HepG2 (cell line): ENCODE results near the gene CHMP1A. TPM values are rescaled to one million over a fixed set of nuclear protein-coding genes. Genes with fewer than 3 reads are reported as not detected.

Experiments
- ASH2L ChIP-seq: fragments of 300-600, 200-600 bp; sonication (generic); IDR thresholded peaks from 2 replicates; pipeline ENCODE4 v1.7.0; 2017; ENCODE audit warnings: low read depth, mild to moderate bottlenecking, moderate library complexity, mixed read lengths, low read length; ENCODE audit not compliant: insufficient read length
- CEBPG ChIP-seq: IDR thresholded peaks from 2 replicates; pipeline ENCODE4 v1.6.1; 2016
- ETV6 ChIP-seq: sonication (generic); formaldehyde crosslinking; conservative IDR thresholded peaks from 2 replicates; pipeline ENCODE4 v1.4.0; 2020; ENCODE audit warnings: missing genetic modification reagents
- HNF4A ChIP-seq: sonication (generic); formaldehyde crosslinking; IDR thresholded peaks from 2 replicates; pipeline ENCODE4 v1.4.0; 2020; ENCODE audit warnings: missing genetic modification reagents
- JARID2 ChIP-seq: sonication (generic); formaldehyde crosslinking; IDR thresholded peaks from 2 replicates; pipeline ENCODE4 v1.8.1; 2023; ENCODE audit warnings: missing genetic modification reagents, inconsistent platforms; ENCODE audit not compliant: insufficient replicate concordance
- MXD3 ChIP-seq: IDR thresholded peaks from 2 replicates; pipeline ENCODE4 v1.6.1; 2016; ENCODE audit warnings: mild to moderate bottlenecking, missing biosample characterization, missing genetic modification reagents
- PAXIP1 ChIP-seq: sonication (generic); formaldehyde crosslinking; conservative IDR thresholded peaks from 2 replicates; pipeline ENCODE4 v1.4.0; 2020; ENCODE audit warnings: mild to moderate bottlenecking, missing genetic modification reagents, moderate library complexity
- RFX3 ChIP-seq: IDR thresholded peaks from 2 replicates; pipeline ENCODE4 v1.6.1; 2016; ENCODE audit warnings: missing biosample characterization, missing genetic modification reagents
- RXRB ChIP-seq: IDR thresholded peaks from 2 replicates; pipeline ENCODE4 v1.6.1; 2016; ENCODE audit warnings: borderline replicate concordance, missing genetic modification reagents, missing compliant biosample characterization
- SAP130 ChIP-seq: IDR thresholded peaks from 2 replicates; pipeline ENCODE4 v1.6.1; 2016; ENCODE audit warnings: low read depth
- SIX1 ChIP-seq: sonication (generic); formaldehyde crosslinking; IDR thresholded peaks from 2 replicates; pipeline ENCODE4 v1.4.0; 2020; ENCODE audit warnings: missing genetic modification reagents, borderline replicate concordance
- SNAPC4 ChIP-seq: sonication (generic); formaldehyde crosslinking; IDR thresholded peaks from 2 replicates; pipeline ENCODE4 v1.4.0; 2020; ENCODE audit warnings: mild to moderate bottlenecking, missing genetic modification reagents
- THRA ChIP-seq: sonication (generic); formaldehyde crosslinking; IDR thresholded peaks from 2 replicates; pipeline ENCODE4 v1.4.0; 2020; ENCODE audit warnings: missing genetic modification reagents, borderline replicate concordance
- U2AF1 ChIP-seq: fragments of 200-400 bp; formaldehyde crosslinking; optimal IDR thresholded peaks from 2 replicates; pipeline ENCODE3; 2017; ENCODE audit warnings: mild to moderate bottlenecking, low read depth, low read length
- ZFP36 ChIP-seq: fragments of 150-350 bp; IDR thresholded peaks from 2 replicates; pipeline ENCODE4 v1.6.1; 2018; ENCODE audit warnings: borderline replicate concordance, low read length, low read depth; ENCODE audit not compliant: partially characterized antibody
- ZNF317 ChIP-seq: sonication (generic); formaldehyde crosslinking; IDR thresholded peaks from 2 replicates; pipeline ENCODE4 v1.5.0; 2020; ENCODE audit warnings: mild to moderate bottlenecking, missing genetic modification reagents
- ZNF501 ChIP-seq: sonication (generic); formaldehyde crosslinking; IDR thresholded peaks from 2 replicates; pipeline ENCODE4 v1.5.1; 2020; ENCODE audit warnings: mild to moderate bottlenecking, moderate library complexity, missing genetic modification reagents
- ZNF589 ChIP-seq: sonication (generic); formaldehyde crosslinking; conservative IDR thresholded peaks from 2 replicates; pipeline ENCODE4 v1.8.0; 2022; ENCODE audit warnings: mild to moderate bottlenecking, moderate library complexity, missing genetic modification reagents
- ZNF781 ChIP-seq: sonication (generic); formaldehyde crosslinking; IDR thresholded peaks from 2 replicates; pipeline ENCODE4 v1.5.1; 2020; ENCODE audit warnings: borderline replicate concordance, mild to moderate bottlenecking, missing genetic modification reagents; ENCODE audit errors: not compliant biosample characterization
- polyA plus RNA-seq, 8 experiments: library from polyadenylated mRNA; depleted of rRNA in 3 of 8; stranded (reverse) in 7 of 8; unstranded in 1 of 8; fragments of >200 nt; fragmentation: Illumina TruSeq in 4 of 8; extraction: Trizol in 4 of 8; gene quantifications; 2 replicates each; pipeline versions ENCODE4 v1.2.1 to v1.2.3, GENCODE V29; 2011 to 2016; ENCODE audit warnings: low read depth in 4 of 8, missing spikeins in 1 of 8, mixed read lengths in 1 of 8; ENCODE audit not compliant: insufficient read depth in 1 of 8
- total RNA-seq, 5 experiments: library from RNA; depleted of rRNA; stranded (reverse); fragments of >200 nt; fragmentation: Illumina TruSeq; extraction: Trizol; gene quantifications; 2 replicates each; pipeline ENCODE4 v1.2.3, GENCODE V29; 2016; ENCODE audit warnings: low read depth in 1 of 5

CHMP1A gene
- total and polyA plus RNA-seq, 2 of the 13 experiments (the other 11 are each of a cell fraction or from before 2014, with no cell fraction given): 69.4 to 73.3 TPM

- TF ChIP-seq SNAPC4: no peak; the same call in 1 of the 2 replicates
- TF ChIP-seq ZNF781 (CRISPR knock-in tag): no peak
- TF ChIP-seq ZNF317 (CRISPR knock-in tag): peak; percentile 27; the same call in 1 of the 2 replicates
- TF ChIP-seq MXD3: peak; percentile 79
- peak; percentile 18 for TF ChIP-seq U2AF1
- peak; percentile 58; the same call in 1 of the 2 replicates for TF ChIP-seq SIX1 (CRISPR knock-in tag)
- peak; percentile 35; the same call in 1 of the 2 replicates for TF ChIP-seq ETV6 (CRISPR knock-in tag)
- TF ChIP-seq RXRB (CRISPR knock-in tag): peak; percentile 77; the same call in 1 of the 2 replicates
- TF ChIP-seq PAXIP1 (CRISPR knock-in tag): peak; percentile 79
- peak; percentile 1; the same call in 1 of the 2 replicates for TF ChIP-seq ZNF589 (CRISPR knock-in tag)
- peak; percentile 94; the same call in 1 of the 2 replicates for TF ChIP-seq ZNF501 (CRISPR knock-in tag)
- peak; percentile 80 for TF ChIP-seq THRA (CRISPR knock-in tag)
- TF ChIP-seq ASH2L: peak; percentile 43
- TF ChIP-seq SAP130 (CRISPR knock-in tag): peak; percentile 99
- peak; percentile 74 for TF ChIP-seq HNF4A (CRISPR knock-in tag)
- peak; percentile 20; the same call in 1 of the 2 replicates for TF ChIP-seq CEBPG (CRISPR knock-in tag)
- TF ChIP-seq JARID2: no peak
- peak; percentile 99 for TF ChIP-seq RFX3 (CRISPR knock-in tag)
- TF ChIP-seq ZFP36: no peak
These were observed 42.7 kb upstream of the CHMP1A start (continued) for GRCh38 chr16:89700100-89700648.
